Measurements from ENCODE around the gene SYPL2.
A peak's percentile ranks its signal among the peaks of the same experiment; 100 is the strongest.

DNA sequence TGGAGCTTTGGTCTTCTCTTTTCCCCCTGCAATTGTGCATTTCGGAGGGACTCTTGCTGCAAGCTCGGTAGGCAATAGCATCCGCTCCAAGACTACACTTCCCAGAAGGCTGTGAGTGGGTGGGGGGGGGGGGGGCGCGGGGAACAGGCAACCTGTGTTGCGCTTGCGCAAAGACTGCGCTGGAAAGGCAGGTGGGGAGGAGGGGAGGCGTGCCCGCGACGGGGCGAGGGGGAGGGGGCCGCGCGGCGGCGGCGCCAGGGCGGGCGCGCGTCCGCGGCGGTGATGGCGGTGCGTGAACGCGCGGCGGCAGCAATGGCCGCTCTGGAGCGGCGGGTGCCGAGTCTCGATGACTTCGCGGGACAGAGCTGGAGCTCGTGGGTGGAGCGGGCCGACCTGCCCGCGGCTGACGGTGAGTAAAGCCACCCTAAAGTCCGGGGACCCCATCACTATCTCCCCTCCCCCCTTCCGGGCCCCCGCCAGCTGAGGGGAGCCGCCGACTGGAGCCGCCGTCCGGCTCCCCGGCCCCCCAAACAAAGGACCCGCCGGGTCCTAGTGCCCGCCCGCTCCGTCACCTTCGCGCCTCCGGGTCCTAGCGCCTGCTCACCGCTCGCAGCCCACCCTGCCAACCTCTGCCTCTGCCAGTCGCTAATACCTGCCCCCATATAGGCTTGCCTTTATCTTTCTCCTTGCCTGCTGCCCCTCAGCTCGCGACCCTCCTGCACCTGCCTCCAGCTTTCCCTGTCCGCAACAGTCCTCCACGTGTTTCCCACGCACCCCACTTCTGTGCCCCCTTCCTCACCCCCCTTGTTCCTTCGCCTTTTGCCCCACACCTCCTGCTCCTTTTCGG, 17.5 kb downstream of the SYPL2 start, which contains the start of gene ATXN7L2:
- TF ChIP-seq, protein P1, sequence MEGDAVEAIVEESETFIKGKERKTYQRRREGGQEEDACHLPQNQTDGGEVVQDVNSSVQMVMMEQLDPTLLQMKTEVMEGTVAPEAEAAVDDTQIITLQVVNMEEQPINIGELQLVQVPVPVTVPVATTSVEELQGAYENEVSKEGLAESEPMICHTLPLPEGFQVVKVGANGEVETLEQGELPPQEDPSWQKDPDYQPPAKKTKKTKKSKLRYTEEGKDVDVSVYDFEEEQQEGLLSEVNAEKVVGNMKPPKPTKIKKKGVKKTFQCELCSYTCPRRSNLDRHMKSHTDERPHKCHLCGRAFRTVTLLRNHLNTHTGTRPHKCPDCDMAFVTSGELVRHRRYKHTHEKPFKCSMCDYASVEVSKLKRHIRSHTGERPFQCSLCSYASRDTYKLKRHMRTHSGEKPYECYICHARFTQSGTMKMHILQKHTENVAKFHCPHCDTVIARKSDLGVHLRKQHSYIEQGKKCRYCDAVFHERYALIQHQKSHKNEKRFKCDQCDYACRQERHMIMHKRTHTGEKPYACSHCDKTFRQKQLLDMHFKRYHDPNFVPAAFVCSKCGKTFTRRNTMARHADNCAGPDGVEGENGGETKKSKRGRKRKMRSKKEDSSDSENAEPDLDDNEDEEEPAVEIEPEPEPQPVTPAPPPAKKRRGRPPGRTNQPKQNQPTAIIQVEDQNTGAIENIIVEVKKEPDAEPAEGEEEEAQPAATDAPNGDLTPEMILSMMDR (IDR thresholded peaks at IDR 0.05; ENCODE audit: insufficient read depth, low read length) = no peak
- TF ChIP-seq POLR2AphosphoS5 (IDR thresholded peaks at IDR 0.05; ENCODE audit: low read depth) (peak; percentile 64), GABPA (IDR thresholded peaks at IDR 0.05; ENCODE audit: low read depth) (no peak)
